Sigmoid colon (tissue), 4 donors: ENCODE measurements around the gene ERICH6.

ENCODE experiments used
- CTCF ChIP-seq, 4 experiments: fragments of 450-650 bp in 3 of 4; fragments of 200-600 bp in 1 of 4; IDR thresholded peaks; one replicate each; pipeline ENCODE4 v1.5.1; 2016 to 2019; ENCODE audit warnings: antibody characterized with exemption in 4 of 4, mild to moderate bottlenecking in 3 of 4, moderate library complexity in 2 of 4
- EP300 ChIP-seq, 4 donors: sonication (generic); formaldehyde crosslinking; IDR thresholded peaks; one replicate each; pipeline ENCODE4 v1.6.1; 2017; ENCODE audit warnings: antibody characterized with exemption in 4 of 4
- POLR2A ChIP-seq, 2 donors: fragments of 450-650 bp; IDR thresholded peaks; one replicate each; pipeline ENCODE4 v1.6.1; 2016; ENCODE audit warnings: antibody characterized with exemption in 2 of 2, mild to moderate bottlenecking in 2 of 2, moderate library complexity in 2 of 2
- POLR2AphosphoS5 ChIP-seq, 4 donors: sonication (generic); formaldehyde crosslinking; IDR thresholded peaks; one replicate each; pipeline ENCODE4 v1.6.1; 2017; ENCODE audit warnings: antibody characterized with exemption in 4 of 4

GRCh38 chr3:150680562-150680961, 23.2 kb downstream of the ERICH6 start:
- TF ChIP-seq CTCF (IDR thresholded peaks at IDR 0.05) (no peak), POLR2A (IDR thresholded peaks at IDR 0.05) (no peak), POLR2AphosphoS5 (IDR thresholded peaks at IDR 0.05) (no peak), EP300 (IDR thresholded peaks at IDR 0.05) (no peak)
